Measurements from ENCODE around the gene SBNO1.
"Not testable (repeated sequence)": the region's sequence is repeated elsewhere in the genome, so short reads cannot be mapped to it uniquely, and the experiment has no call there.

Gene SBNO1

DNA sequence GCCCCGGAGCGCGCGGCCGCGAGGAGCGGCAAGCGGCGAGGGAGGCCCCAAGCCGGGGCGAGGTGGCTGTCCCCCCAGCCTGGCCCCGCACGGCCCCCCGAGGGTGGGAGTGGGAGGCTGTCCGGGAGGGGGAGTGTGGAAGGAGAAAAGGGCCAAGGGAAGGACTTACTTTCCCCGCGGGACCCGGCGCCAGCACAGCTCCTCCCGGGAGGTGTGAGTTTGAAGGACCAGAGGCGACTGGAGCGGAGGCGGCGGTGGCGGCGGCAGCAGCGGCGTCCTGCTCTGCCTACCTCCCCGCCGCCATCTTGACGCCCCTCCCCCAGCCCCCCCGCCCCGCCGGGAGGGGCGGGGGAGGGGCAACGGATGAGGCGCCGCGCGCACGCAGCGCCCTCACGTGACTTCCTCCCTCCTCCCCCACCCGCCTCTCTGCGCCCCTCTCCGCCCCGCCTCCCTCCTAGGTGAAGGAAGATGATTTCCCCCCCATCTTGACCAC, at the start of gene SBNO1:
TSS of gene SBNO1 (minus strand) at position 316 of the 493 bp plus-strand sequence. CDS start 14,406 bp downstream, outside the sequence.
- peak; percentile 95 for DNase-seq

DNA sequence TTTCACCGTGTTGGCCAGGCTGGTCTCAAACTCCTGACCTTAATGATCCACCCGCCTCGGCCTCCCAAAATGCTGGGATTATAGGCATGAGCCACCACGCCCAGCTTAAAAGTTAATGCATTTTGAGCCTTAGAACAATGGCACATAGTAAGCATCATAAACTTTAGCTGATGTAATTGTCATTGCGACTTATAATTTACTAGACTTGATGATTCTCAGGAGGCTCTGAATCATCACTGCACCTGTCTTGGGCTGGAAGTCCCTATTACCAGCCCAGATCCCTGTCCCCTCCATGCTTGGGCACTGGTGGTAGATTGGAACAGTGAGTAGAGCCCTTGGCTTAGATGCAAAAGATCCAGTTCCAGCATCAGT, 45.4 kb upstream of the SBNO1 start:
- no peak for DNase-seq

DNA sequence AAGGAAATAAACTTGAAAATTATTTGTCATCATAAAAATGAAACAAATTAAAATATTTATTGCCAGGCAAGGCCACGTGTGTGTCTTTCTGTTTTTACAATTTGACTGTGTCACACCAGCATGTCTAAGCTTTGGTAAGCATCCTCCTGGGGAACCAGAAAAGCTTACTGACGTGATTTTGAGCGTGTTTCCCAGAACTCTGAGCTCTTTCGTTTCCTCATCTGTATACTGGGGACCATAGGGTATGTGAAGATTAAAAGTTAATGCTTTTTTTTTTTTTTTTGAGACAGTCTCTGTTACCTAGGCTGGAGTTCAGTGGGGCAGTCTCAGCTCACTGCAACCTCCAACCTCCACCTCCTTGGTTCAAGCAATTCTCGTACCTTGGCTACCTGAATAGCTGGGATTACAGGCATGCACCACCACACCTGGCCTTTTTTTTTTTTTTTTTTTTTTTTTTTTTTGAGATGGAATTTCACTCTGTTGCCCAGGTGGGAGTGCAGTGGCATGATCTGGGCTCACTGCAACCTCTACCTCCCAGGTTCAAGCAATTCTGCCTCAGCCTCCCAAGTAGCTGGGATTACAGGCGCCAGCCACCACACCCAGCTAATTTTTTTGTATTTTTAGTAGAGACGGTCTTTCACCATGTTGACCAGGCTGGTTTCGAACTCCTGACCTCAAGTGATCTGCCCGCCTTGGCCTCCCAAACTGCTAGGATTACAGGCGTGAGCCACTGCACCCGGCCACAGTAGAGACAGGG, 44.8 kb upstream of the SBNO1 start:
- DNase-seq, result not testable (repeated sequence)

DNA sequence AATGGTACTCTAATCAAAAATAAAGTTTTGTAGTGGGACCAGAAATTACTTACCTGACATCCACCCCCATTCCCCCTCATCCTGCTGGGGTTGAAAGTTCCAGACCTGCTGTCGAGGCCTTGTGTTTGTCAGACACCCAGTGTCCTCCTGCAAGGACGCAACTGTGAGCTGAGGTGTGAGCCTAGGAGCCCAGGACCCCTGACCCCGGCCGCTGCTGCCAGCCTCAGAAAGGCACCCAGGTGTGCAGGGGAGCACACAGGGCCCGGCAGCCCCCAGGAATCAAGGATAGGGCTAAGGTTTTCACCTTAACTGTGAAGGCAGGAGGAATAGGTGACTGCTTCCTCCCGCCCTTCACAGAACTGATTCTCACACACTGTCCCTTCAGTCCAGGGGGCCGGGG, 44.0 kb upstream of the SBNO1 start:
- DNase-seq, result not testable (repeated sequence)

- DNase-seq, result not testable (repeated sequence)
Measured at GRCh38 chr12:123407934-123408333, 43.3 kb upstream of the SBNO1 start.

DNA sequence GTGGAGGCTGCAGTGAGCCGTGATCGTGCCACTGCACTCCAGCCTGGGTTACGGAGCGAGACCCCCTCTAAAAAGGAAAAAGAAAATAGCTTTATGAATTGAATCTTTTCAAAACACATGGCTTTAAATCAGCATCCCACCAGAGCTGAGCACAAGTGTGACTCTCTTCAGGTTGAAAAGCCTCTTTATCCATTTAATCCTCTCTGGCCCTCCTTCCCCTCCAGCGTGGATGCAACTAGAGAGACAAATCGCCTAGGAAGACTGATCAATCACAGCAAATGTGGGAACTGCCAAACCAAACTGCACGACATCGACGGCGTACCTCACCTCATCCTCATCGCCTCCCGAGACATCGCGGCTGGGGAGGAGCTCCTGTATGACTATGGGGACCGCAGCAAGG, 42.6 kb upstream of the SBNO1 start:
- DNase-seq, result not testable (repeated sequence)

GRCh38 chr12:123404581-123404980, 39.9 kb upstream of the SBNO1 start:
- no peak for DNase-seq

- no peak for DNase-seq
Measured at GRCh38 chr12:123401753-123402683, 37.4 kb upstream of the SBNO1 start.

GRCh38 chr12:123399255-123399617, 34.6 kb upstream of the SBNO1 start:
- no peak for DNase-seq

DNA sequence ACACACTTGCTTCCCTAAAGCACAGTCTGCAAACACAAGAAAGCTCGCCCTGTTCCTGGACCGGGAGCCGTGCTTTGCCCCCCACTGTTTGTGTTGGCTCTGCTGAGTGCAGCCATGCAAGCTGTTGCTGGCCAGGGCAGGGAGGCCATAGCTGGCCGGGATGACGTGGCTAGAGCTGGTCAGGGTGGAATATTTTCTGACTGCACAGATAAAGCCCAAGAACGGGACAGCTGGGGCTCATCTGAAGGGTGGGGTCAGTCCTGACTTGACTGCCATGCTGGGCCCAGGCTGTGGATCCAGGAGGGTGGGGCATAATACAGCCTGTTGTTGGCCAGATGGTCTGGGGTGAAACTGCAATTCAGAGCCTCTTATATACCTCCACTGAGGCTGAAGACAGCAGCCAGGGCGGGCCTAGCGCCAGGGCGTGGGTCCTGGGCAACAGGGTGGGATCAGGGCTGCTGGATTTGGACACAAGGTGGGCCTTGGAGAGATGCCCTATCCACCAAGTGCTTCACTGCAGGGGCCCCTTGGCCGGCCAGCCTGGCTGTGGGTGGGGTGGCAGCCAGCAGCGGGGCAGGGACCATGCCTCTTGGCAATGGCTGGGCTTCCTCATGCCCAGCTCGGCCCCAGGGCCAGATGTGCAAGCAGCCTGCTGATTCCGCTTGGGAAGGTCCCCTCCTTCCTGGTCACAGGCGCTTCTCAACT, 34.1 kb upstream of the SBNO1 start:
- DNase-seq, result no peak

DNA sequence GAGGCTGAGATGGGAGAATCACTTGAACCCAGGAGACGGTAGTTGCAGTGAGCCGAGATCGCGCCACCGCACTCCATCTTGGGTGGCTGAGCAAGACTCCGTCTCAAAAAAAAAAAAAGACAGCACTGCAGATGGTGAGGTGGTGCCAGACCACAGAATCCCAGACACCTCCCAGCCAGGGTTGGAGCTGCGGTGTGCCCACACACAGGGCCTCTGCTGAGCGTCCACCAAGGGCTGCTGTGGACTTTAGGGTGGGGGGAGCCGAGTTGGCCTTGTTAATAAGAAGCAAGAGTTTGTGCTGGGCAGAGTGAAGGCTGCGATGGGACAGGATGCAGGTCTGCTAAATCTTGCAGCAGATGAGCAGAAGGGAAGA, 33.5 kb upstream of the SBNO1 start:
- DNase-seq, result no peak

DNA sequence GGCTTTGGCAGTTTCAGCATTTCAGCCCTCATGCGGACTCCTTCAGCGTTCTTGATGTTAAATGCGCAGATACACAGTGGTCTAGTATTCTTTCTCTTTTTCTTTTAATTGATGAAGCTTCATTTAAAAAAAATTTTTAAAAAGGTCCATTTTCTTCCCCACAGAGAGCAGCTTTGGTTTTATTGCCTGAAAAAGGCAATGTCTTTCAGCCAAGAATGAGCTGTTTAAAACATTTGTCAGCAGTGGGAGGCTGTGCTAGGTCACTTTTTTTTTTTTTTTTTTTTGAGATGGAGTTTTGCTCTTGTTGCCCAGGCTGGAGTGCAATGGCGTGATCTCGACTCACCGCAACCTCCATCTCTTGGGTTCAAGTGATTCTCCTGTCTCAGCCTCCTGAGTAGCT, 32.8 kb upstream of the SBNO1 start:
- no peak for DNase-seq

DNA sequence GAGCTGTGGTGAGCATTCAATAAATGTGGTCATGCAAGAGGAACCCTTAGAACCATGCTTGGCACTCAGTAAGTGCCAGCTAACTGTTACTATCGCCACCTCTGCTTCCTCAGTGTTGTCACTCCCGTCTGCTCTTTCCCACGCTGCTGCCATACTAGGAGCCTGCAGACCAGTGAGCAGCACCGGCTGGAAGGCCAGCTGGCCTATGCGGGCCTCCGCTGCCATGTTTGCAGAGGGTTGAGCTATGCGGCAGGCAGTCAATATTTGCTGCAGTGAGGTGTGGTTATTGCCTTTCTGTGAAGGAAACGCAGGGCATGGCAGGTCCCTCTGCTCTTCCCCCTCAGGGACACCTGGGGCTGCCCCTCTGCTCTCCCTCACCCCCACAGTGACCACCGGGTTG, 32.3 kb upstream of the SBNO1 start:
- no peak for DNase-seq

DNA sequence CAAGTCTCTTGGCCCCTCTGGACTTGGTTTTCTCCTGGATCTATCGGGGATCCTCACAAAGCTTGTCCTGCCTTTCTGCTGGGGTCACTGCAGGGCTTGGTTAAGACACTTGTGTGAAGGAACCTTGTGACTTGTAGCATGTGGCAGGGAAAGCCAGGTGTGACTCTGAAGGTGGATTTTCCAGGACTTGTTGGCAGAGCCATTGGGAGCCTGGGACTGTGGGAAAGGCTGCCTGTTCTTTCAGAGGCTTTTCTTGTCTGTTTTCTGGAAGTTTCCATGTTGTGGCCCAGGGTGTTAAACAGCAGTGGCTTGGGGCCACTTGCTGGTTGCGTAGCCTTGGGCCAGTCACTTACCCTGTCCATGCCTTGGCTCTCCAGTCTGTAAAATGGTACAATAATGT, 31.9 kb upstream of the SBNO1 start:
- DNase-seq, result no peak

GRCh38 chr12:123395236-123395635, 30.6 kb upstream of the SBNO1 start:
- DNase-seq, result no peak

DNA sequence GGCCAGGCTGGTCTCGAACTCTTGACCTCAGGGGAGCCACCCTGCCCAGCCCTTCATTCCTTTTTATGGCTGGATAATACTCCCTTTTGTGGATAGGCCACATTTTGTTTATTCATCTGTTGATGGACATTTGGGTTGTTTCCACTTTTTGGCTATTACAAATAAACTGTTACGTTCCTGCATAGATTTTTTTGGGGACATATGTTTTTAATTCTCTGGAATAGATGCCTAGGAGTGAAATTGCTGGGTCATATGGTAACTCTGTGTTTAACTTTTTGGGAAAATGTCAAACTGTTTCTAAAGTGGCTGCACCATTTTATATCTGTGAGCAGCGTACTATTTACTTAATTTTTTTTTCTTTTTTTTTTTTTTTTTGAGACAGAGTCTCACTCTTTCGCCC, 29.1 kb upstream of the SBNO1 start:
- no peak for DNase-seq

DNA sequence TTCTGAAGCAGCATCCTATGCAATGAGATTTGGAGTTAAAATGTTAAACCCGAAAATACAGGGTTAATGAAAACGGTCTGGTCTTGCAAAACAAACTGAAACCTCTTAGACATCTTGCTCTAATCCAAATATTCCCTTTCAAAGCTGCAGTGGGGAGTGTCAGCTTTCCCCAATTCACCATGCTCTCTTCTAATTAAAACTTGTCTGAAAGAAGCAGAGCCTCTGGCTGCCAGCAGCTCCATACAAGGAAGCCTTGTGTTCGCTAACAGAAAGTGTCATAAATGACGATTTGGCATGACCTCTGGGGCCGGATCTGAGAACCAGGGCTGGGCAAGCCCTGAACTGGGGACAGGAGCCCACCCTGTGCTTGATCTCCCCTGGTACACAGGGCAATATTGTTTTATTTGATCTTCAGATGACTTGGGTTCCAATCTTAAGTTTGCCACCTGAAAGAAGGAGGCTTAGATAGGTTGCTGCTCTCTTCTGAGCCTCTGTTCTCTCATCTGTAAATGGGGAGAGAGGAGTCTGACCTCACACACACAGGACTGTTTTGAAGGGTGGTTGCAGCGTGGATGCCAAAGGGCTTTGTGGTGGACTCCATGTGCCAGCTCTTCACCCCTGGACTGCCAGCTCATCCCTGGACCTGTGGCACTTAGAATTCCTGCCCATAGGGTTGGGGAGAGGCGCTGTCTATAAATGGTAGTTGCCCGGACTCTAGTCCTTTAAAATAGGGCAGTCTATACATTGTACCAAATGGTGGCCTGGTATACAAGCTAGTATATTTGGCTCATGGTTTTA, 27.1 kb upstream of the SBNO1 start:
- no peak for DNase-seq

- no peak for DNase-seq
Measured at GRCh38 chr12:123390498-123391426, 26.1 kb upstream of the SBNO1 start.

GRCh38 chr12:123389560-123390351, 25.1 kb upstream of the SBNO1 start:
- peak; percentile 76 for DNase-seq

- DNase-seq, result no peak
Measured at GRCh38 chr12:123388951-123389559, 24.4 kb upstream of the SBNO1 start.
